Stimulated activated naive B cell treated with anti-CD40 and anti-IgM and Interleukin-4, amounts not matched to agents 10 μg/mL and 1 μg/mL and 100 μg/mL, for 72 hours (primary cell): Measurements from ENCODE around the gene CTBP2.

Source experiments
- ATAC-seq, 2 donors: fragments of 150-1000 bp; cut with Tn5 transposase; replicated peaks; 2 replicates each; pipeline ENCODE4 v1.10.0; 2021; ENCODE audit warnings: moderate library complexity in 1 of 2
- DNase-seq: peaks from one replicate; pipeline ENCODE4 v3.0.0; 2021
- H3K27ac Mint-ChIP-seq: one replicate; pipeline ENCODE4 v1.8.0; 2022; ENCODE audit warnings: mild to moderate bottlenecking, mixed read lengths
- H3K27me3 Mint-ChIP-seq, 2 donors: one replicate each; pipeline ENCODE4 v1.8.0; 2022; ENCODE audit warnings: mixed read lengths in 2 of 2
- H3K36me3 Mint-ChIP-seq, 2 donors: one replicate each; pipeline ENCODE4 v1.8.0; 2022; ENCODE audit warnings: mixed read lengths in 2 of 2, mild to moderate bottlenecking in 1 of 2
- H3K4me1 Mint-ChIP-seq, 2 donors: one replicate each; pipeline ENCODE4 v1.8.0; 2022; ENCODE audit warnings: mixed read lengths in 2 of 2, mild to moderate bottlenecking in 1 of 2
- H3K4me3 Mint-ChIP-seq, 2 donors: one replicate each; pipeline ENCODE4 v1.8.0; 2022; ENCODE audit warnings: mild to moderate bottlenecking in 2 of 2, mixed read lengths in 2 of 2, moderate library complexity in 1 of 2
- H3K9me3 Mint-ChIP-seq, 2 donors: one replicate each; pipeline ENCODE4 v1.8.0; 2022; ENCODE audit warnings: mixed read lengths in 2 of 2, mild to moderate bottlenecking in 1 of 2

Gene CTBP2

DNA sequence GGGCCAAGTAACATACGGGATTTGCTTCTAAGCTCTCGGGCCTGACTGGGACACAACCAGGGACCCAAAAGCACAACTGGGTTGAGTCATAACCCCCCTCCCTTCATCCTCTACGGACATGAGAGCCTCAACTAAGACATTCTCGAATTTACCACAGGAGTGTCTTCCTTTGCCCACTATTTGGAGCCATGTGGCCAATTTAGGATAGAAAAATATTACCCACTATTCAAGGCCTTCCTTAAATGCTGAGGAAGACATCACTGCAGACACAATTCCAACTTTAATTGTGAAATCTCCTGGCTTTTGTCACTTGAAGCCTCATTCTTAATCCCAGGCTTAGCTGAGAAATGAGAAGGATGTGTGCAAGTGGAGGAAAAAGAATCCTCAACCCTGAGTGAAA, 11.8 kb downstream of the CTBP2 start:
- no peaks in the 10 kb centered on the region for H3K36me3 Mint-ChIP-seq
- DNase-seq (no peak), ATAC-seq (no peak)
- H3K4me1 Mint-ChIP-seq: peaks cover 31 to 41% of the 10 kb centered on the region in 2 donors
- no peaks in the 10 kb centered on the region for H3K9me3 Mint-ChIP-seq
- H3K4me3 Mint-ChIP-seq: no peak overlapping the region
- peaks cover 74 to 92% of the 10 kb centered on the region in 2 donors for H3K27me3 Mint-ChIP-seq
- no peak overlapping the region for H3K27ac Mint-ChIP-seq

DNA sequence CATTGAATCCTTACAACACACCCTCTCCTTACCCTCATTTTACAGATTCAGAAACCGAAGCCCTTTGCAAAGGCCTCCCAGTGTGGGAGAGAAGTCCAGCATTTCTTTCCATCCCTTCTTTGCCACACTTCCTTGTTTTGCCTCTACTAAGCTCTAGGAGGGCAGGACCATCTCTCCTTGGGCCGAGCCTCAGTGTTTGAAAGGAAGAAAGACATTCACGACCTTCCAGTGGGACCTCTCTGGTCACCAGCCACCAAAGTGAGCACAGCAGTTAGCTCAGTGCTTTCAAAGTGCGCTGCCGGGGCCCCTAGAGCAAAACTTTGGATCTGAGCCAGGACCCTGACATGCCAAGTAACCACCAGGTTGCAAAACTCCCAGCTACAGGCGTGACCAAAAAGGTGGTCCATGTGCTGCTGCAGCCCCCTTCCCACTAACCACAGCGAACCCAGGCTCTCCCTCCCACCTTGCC, 12.4 kb downstream of the CTBP2 start:
- Mint-ChIP-seq H3K4me3 (no peak overlapping the region), H3K27ac (no peak overlapping the region), H3K4me1 (peaks cover 31 to 42% of the 10 kb centered on the region in 2 donors), H3K27me3 (peaks cover 71 to 90% of the 10 kb centered on the region in 2 donors), H3K9me3 (no peaks in the 10 kb centered on the region), H3K36me3 (no peaks in the 10 kb centered on the region)
- DNase-seq (no peak), ATAC-seq (no peak)

DNA sequence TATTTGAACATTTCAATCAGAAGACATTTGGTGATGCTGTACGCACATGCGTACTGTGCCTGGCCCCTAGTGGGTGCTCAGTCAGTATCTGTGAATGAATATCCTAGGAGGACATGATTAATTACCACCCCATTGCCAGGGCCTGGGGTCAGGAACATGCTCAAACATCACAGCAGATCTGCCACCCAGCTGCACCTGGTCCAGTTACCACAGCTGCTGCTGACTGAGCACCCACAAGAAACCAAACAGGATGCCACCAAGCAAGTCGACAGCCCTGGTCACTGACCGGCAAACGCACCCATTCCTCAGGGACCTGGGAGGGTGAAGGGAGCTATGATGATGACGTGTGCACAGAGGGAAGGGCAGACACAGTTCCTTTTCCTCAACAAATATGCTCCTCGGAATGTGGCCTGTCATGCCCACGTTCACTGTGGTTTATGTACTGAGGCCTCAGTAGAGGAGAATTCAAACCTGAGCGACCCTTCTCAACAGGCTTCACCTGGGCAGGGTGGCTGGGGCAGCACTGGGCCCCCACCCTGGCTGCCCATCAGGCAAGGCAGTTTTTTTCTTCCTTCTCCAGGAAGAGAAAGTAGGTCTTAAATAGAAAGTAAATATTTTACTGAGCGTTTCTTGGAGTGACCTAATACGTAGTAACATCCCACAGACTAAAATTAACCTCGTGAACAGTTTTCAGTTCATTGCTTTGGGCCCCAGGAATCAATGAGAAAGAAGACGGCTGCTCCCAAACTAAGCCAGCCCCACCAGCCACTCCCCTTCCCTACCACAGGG, 13.4 kb downstream of the CTBP2 start:
- H3K4me1 Mint-ChIP-seq: peaks cover 31 to 42% of the 10 kb centered on the region in 2 donors
- H3K9me3 Mint-ChIP-seq: no peaks in the 10 kb centered on the region

DNA sequence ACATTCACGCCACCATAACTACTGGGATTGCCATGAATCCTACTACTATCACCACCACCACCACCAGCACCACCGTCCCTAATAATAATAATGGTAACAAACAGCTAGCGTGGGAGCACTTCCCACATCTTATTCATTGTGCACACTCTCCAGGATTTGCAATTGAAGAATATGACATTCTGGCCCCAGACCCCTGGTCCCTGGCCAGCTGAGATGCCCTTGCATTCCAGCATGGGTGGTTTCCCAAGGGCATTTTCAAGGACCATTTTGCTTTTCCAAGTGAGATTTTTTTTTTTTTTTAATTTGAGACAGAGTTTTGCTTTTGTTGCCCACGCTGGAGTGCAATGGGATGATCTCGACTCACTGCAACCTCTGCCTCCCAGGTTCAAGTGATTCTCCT, 14.7 kb downstream of the CTBP2 start:
- Mint-ChIP-seq H3K27ac (no peak overlapping the region), H3K4me1 (peaks cover 31 to 42% of the 10 kb centered on the region in 2 donors), H3K27me3 (peaks cover 72 to 88% of the 10 kb centered on the region in 2 donors), H3K9me3 (no peaks in the 10 kb centered on the region), H3K4me3 (no peak overlapping the region), H3K36me3 (no peaks in the 10 kb centered on the region)
- DNase-seq (no peak), ATAC-seq (no peak)

More for the DNA sequence above, 13.4 kb downstream of the CTBP2 start:
- ATAC-seq: peak; percentile 69 to 70
- Mint-ChIP-seq H3K27me3 (peaks cover 70 to 88% of the 10 kb centered on the region in 2 donors), H3K36me3 (no peaks in the 10 kb centered on the region), H3K27ac (peak overlapping the region; percentile 86), H3K4me3 (peak overlapping the region; percentile 59 to 70)
- peak; percentile 42 for DNase-seq

- H3K4me1 Mint-ChIP-seq: peaks cover 31 to 42% of the 10 kb centered on the region in 2 donors
- no peak overlapping the region for H3K27ac Mint-ChIP-seq
- H3K4me3 Mint-ChIP-seq: peak overlapping the region; percentile 36 to 43
- no peaks in the 10 kb centered on the region for H3K9me3 Mint-ChIP-seq
- peak; percentile 41 for DNase-seq
- peak; percentile 70 to 79 for ATAC-seq
- no peaks in the 10 kb centered on the region for H3K36me3 Mint-ChIP-seq
- H3K27me3 Mint-ChIP-seq: peaks cover 71 to 83% of the 10 kb centered on the region in 2 donors
Measured at GRCh38 chr10:125144693-125145623, 15.4 kb downstream of the CTBP2 start.

- H3K36me3 Mint-ChIP-seq: no peaks in the 10 kb centered on the region
- H3K27ac Mint-ChIP-seq: no peak overlapping the region
- DNase-seq (no peak), ATAC-seq (no peak)
- no peaks in the 10 kb centered on the region for H3K9me3 Mint-ChIP-seq
- peaks cover 67 to 75% of the 10 kb centered on the region in 2 donors for H3K27me3 Mint-ChIP-seq
- H3K4me3 Mint-ChIP-seq: peak overlapping the region in 1 of 2 donors; percentile 36
- H3K4me1 Mint-ChIP-seq: peaks cover 31 to 42% of the 10 kb centered on the region in 2 donors
Measured at GRCh38 chr10:125144206-125144605, 16.2 kb downstream of the CTBP2 start.

DNA sequence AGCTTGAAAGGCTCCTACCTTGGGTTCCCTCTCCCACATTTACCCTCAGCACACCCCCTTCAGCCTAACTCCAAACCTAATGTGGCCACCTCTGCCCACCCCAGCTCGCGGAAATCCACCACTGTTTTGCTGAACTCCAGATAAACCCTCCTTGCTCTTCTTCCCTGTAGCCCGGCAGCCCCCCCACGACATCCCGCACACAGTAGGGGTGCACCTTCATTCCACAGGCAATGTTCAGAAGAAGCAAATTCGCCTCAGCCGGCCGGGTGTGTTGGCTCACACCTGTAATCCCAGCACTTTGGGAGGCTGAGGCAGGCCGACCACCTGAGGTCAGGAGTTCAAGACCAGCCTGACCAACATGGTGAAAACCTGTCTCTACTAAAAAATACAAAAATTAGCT, 17.4 kb downstream of the CTBP2 start:
- DNase-seq: no peak
- no peak for ATAC-seq
- Mint-ChIP-seq H3K27ac (no peak overlapping the region), H3K4me3 (no peak overlapping the region), H3K36me3 (peaks cover 0 to 2% of the 10 kb centered on the region in 2 donors), H3K9me3 (no peaks in the 10 kb centered on the region), H3K4me1 (peaks cover 30 to 36% of the 10 kb centered on the region in 2 donors), H3K27me3 (peaks cover 57 to 73% of the 10 kb centered on the region in 2 donors)

DNA sequence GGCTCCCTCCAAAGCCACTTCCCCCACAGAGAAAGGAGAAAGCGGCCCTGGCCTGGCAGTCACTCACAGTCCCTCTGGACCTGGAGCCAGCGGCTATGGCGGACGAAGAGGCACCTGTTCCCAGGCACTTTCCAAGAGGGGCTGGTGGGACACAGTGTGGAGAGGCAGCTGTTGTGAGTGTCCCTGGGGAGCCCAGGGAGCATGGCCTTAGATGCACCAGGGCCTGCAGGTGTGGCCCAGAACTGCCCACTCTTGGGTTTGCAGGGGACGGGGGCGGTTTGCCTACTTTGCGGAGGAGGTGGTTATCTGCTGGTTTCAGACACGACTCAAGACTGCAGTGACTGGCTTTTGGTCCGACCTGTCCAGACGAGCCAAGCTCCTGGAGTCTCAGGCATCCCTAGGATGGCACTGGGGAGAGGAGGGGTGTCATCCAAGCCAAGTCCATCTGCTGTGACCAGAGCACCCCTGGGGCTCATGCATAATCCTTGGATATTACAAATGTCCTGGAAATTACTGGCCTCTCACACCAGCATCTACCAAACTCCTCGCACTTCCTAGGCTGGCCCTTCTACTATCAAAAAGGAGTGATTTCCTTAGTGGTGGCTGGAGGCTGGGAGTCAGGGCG, 18.4 kb downstream of the CTBP2 start:
- Mint-ChIP-seq H3K4me3 (no peak overlapping the region), H3K36me3 (peaks cover 0 to 2% of the 10 kb centered on the region in 2 donors), H3K27me3 (peaks cover 52 to 69% of the 10 kb centered on the region in 2 donors), H3K27ac (no peak overlapping the region), H3K9me3 (no peaks in the 10 kb centered on the region), H3K4me1 (peaks cover 22 to 26% of the 10 kb centered on the region in 2 donors)
- ATAC-seq (no peak), DNase-seq (no peak)

DNA sequence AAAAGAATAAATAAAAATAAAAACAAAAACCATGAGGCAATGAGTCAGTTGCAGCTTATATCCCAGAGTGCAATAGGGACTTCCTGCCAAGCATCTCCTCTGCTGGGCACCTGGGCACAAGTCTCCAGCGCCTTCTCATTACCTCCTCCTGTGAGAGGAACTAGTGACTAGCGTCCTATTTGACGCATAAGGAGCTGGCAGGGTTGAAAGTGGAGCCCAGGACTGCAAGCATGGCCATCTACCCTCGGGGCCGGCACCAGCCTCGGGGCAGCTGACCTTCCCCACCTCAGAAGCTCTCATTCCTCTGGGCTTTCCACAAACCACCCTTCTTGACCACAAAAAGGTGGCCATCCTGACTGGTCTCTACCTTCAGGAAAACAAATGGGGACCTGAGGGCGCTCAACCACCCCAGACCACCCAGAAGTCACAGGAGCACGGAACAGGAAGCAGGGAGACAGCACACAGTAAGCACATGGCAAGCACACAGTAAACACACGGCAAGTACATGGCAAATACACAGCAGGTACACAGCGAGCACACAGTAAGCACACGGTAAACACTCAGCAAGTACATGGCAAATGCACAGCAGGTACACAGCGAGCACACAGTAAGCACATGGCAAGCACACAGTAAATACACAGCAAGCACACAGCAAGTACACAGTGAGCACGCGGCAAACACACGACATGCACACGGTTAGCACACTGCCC, 19.1 kb downstream of the CTBP2 start:
- no peaks in the 10 kb centered on the region for H3K9me3 Mint-ChIP-seq
- peaks cover 16 to 20% of the 10 kb centered on the region in 2 donors for H3K4me1 Mint-ChIP-seq
- no peak for ATAC-seq
- no peak overlapping the region for H3K27ac Mint-ChIP-seq
- H3K36me3 Mint-ChIP-seq: peaks cover 0 to 2% of the 10 kb centered on the region in 2 donors
- H3K27me3 Mint-ChIP-seq: peaks cover 46 to 62% of the 10 kb centered on the region in 2 donors
- H3K4me3 Mint-ChIP-seq: no peak overlapping the region
- no peak for DNase-seq

DNA sequence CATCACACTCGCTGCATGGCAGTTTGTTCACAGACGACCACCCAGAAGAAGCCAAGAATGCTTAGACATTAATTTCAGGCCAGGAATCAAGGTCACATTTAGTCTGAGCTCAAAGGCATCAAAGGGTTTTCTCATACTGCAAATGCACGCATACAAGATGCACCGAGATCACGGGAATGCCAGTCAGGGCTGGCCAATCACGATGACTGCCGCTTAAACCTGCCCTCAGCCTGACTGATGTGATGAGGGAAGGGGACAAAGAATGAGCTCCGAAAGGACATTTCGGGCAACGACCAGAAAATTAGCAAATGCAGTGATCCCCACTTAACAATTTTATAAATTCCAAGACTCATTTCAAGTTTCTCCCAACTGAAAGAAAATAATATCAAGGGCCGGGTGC, 20.2 kb downstream of the CTBP2 start:
- Mint-ChIP-seq H3K9me3 (no peaks in the 10 kb centered on the region), H3K4me1 (peaks cover 13 to 16% of the 10 kb centered on the region in 2 donors)

DNA sequence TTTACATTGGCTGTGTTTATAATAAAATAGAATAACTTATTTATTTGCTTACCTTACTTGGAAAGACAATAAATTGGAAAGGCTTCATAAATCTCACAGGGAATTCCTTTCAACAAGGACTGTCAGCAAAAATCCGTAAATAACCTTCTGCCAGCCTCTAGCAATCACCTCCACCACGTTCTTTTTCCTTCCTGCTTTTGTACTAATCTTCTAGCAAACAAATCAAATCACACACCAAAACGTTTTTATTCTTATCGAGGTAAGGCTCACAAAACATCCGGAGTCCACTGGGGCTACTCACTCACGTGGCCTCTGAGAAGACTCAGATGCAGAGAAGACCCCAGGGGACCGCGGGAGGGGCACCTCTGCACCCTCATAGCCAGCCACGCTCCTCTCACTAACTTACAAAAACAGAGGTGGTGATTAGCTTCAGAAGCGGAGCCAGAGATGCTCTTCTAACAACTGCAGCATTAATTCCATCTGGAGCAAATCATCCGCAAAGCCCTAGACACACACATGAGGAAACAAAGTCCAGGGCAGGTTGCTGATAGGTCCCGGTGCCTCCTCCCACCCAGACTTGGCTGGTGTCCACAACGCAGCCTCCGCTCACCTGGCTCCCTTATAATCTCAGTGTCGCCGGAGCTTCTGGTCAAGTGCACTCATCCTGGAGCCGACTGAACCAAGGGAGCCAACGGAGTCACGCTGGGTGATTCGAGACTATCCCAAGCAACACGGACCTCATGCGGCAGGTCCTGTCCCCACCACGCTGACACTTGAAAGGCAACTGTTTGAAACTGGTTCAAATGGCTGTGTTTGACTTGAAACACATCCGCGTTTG, 22.5 kb downstream of the CTBP2 start:
- ATAC-seq (no peak), DNase-seq (no peak)
- Mint-ChIP-seq H3K27me3 (peaks cover 40 to 43% of the 10 kb centered on the region in 2 donors), H3K27ac (no peak overlapping the region), H3K4me1 (no peaks in the 10 kb centered on the region), H3K4me3 (no peak overlapping the region), H3K9me3 (no peaks in the 10 kb centered on the region), H3K36me3 (peaks cover 0 to 2% of the 10 kb centered on the region in 2 donors)

More for the DNA sequence above, 20.2 kb downstream of the CTBP2 start:
- no peak overlapping the region for H3K4me3 Mint-ChIP-seq
- ATAC-seq: no peak
- no peak for DNase-seq
- H3K27ac Mint-ChIP-seq: no peak overlapping the region
- H3K36me3 Mint-ChIP-seq: peaks cover 0 to 2% of the 10 kb centered on the region in 2 donors
- H3K27me3 Mint-ChIP-seq: peaks cover 45 to 54% of the 10 kb centered on the region in 2 donors

GRCh38 chr10:125136087-125136486, 24.3 kb downstream of the CTBP2 start:
- Mint-ChIP-seq H3K27ac (no peak overlapping the region), H3K4me3 (no peak overlapping the region), H3K36me3 (peaks cover 0 to 2% of the 10 kb centered on the region in 2 donors), H3K9me3 (no peaks in the 10 kb centered on the region), H3K27me3 (peaks cover 27 to 28% of the 10 kb centered on the region in 2 donors), H3K4me1 (no peaks in the 10 kb centered on the region)
- no peak for ATAC-seq
- DNase-seq: no peak

DNA sequence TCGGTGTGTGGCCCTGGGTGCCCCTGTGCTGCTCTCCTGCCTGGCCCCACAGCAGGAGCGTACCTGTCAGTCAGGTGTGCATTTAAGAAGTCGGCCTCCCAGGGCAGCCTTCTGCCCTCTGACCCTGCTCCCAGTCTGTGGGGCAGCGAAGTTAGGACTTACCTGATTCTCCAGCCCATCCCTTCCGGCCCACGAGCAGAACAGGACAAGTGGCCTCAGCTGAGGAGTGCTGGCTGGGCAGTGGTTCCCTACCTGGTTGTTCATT, 24.7 kb downstream of the CTBP2 start:
- no peaks in the 10 kb centered on the region for H3K4me1 Mint-ChIP-seq
- no peak overlapping the region for H3K4me3 Mint-ChIP-seq
- ATAC-seq: no peak
- no peak for DNase-seq
- H3K9me3 Mint-ChIP-seq: peaks cover 0 to 2% of the 10 kb centered on the region in 2 donors
- H3K27ac Mint-ChIP-seq: no peak overlapping the region
- peaks cover 0 to 2% of the 10 kb centered on the region in 2 donors for H3K36me3 Mint-ChIP-seq
- H3K27me3 Mint-ChIP-seq: peaks cover 27 to 28% of the 10 kb centered on the region in 2 donors
